Loucy (cell line): ENCODE measurements around the gene SSC4D.
"Not testable (repeated sequence)": the region's sequence is repeated elsewhere in the genome, so short reads cannot be mapped to it uniquely, and the experiment has no call there.

Experiments
- H2AFZ ChIP-seq: fragments of 200-600 bp; sonication (generic); 2 replicates; pipeline ENCODE4 v1.6.0; 2016; ENCODE audit warnings: antibody characterized with exemption, mild to moderate bottlenecking, low read length, moderate library complexity
- H3F3A ChIP-seq: fragments of 200-600 bp; 2 replicates; pipeline ENCODE4 v1.6.0; 2016; ENCODE audit warnings: antibody characterized with exemption, low read depth, mild to moderate bottlenecking
- H3K27me3 ChIP-seq: fragments of 200-600 bp; sonication (generic); 2 replicates; pipeline ENCODE4 v1.6.1; 2014; ENCODE audit warnings: low read length, mild to moderate bottlenecking; ENCODE audit not compliant: insufficient read depth, poor library complexity, severe bottlenecking
- H3K36me3 ChIP-seq: fragments of 200-600 bp; sonication (generic); 2 replicates; pipeline ENCODE4 v1.6.1; 2016; ENCODE audit warnings: low read length; ENCODE audit not compliant: insufficient read depth
- H3K4me1 ChIP-seq: fragments of 200-600 bp; sonication (generic); 2 replicates; pipeline ENCODE4 v1.5.1; 2014; ENCODE audit warnings: low read length, mild to moderate bottlenecking; ENCODE audit not compliant: insufficient read depth, poor library complexity, severe bottlenecking
- H3K4me2 ChIP-seq: fragments of 200-600 bp; sonication (generic); 2 replicates; pipeline ENCODE4 v1.6.0; 2014; ENCODE audit warnings: antibody characterized with exemption, low read length, low read depth, mild to moderate bottlenecking; ENCODE audit not compliant: poor library complexity, severe bottlenecking
- H3K4me3 ChIP-seq: fragments of 200-600 bp; sonication (generic); 2 replicates; pipeline ENCODE4 v1.5.1; 2014; ENCODE audit warnings: low read length, mild to moderate bottlenecking, mixed read lengths; ENCODE audit not compliant: poor library complexity, severe bottlenecking
- H3K79me2 ChIP-seq: fragments of 200-600 bp; sonication (generic); 2 replicates; pipeline ENCODE4 v1.6.1; 2014; ENCODE audit warnings: low read length; ENCODE audit not compliant: insufficient read depth
- H3K9ac ChIP-seq: fragments of 200-600 bp; sonication (generic); 2 replicates; pipeline ENCODE4 v1.6.0; 2014; ENCODE audit warnings: mild to moderate bottlenecking, low read depth, low read length, moderate library complexity; ENCODE audit not compliant: poor library complexity, severe bottlenecking
- H3K9me2 ChIP-seq: fragments of 200-600 bp; sonication (generic); replicated peaks from 2 replicates; pipeline ENCODE4 v1.6.1; 2016; ENCODE audit warnings: low read depth, low read length, mixed read lengths
- H3K9me3 ChIP-seq: fragments of 200-600 bp; sonication (generic); 2 replicates; pipeline ENCODE4 v1.6.1; 2014; ENCODE audit warnings: mild to moderate bottlenecking, antibody characterized with exemption, low read length, low read depth; ENCODE audit not compliant: insufficient read depth
- H4K20me1 ChIP-seq: fragments of 200-600 bp; sonication (generic); 2 replicates; pipeline ENCODE4 v1.6.0; 2014; ENCODE audit warnings: antibody characterized with exemption, low read length, mild to moderate bottlenecking; ENCODE audit not compliant: insufficient read depth, poor library complexity, severe bottlenecking
- EZH2phosphoT487 ChIP-seq: fragments of 200-600 bp; IDR thresholded peaks from 2 replicates; pipeline ENCODE4 v1.6.1; 2018; ENCODE audit warnings: antibody characterized with exemption, mild to moderate bottlenecking, moderate library complexity, borderline replicate concordance
- TF ChIP-seq, protein P1 (sequence below): fragments of 200-600 bp; sonication (generic); conservative IDR thresholded peaks from 2 replicates; pipeline ENCODE4 v1.5.1; 2014; ENCODE audit warnings: mild to moderate bottlenecking, antibody characterized with exemption, low read length

The SSC4D gene

DNA sequence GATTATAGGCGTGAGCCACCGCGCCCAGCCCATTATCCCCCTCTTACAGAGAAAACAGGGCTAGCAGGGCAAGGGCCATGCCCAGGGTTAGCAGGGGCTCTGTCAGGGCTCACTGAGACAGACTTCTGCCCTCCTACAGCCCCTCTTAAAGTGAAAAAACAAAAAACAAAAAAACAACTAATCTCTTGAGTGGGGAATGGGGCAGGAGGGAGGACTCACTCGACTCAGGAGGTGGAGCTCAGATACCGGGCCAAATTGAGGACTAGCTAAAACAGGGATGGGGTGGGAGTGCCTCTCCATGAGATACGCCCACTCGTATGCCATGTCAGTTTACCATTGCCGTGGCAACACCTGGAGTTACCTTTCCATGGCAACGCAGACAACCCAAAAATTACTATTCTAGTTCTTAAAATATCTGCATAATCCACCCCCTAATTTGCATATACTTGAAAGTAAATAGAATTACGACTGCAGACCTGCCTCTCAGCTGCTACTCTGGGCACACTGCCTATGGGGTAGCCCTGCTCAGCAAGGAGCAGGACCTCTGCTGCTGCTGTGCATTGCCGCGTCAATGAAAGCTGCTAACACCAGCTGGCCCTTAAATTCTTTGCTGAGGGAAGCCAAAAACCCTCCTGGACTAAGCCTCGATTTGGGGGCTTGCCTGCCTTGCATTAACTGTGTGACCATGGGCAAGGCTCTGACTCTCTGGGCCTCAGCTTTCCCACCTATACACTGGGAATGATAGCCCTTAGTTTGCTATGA is 13.4 kb downstream of the SSC4D start:
- Histone ChIP-seq H3K9me2 (no peaks in the 10 kb centered on the region), H3K79me2 (no peaks in the 10 kb centered on the region), H3K4me2 (no peak overlapping the region), H2AFZ (no peak overlapping the region), H3K36me3 (no peaks in the 10 kb centered on the region), H3K9ac (no peak overlapping the region), H3K27me3 (no peaks in the 10 kb centered on the region), H3K4me1 (peaks cover 9% of the 10 kb centered on the region), H4K20me1 (no peaks in the 10 kb centered on the region), H3F3A (no peaks in the 10 kb centered on the region), H3K9me3 (no peaks in the 10 kb centered on the region), H3K4me3 (no peak overlapping the region)
- TF ChIP-seq, protein P1, sequence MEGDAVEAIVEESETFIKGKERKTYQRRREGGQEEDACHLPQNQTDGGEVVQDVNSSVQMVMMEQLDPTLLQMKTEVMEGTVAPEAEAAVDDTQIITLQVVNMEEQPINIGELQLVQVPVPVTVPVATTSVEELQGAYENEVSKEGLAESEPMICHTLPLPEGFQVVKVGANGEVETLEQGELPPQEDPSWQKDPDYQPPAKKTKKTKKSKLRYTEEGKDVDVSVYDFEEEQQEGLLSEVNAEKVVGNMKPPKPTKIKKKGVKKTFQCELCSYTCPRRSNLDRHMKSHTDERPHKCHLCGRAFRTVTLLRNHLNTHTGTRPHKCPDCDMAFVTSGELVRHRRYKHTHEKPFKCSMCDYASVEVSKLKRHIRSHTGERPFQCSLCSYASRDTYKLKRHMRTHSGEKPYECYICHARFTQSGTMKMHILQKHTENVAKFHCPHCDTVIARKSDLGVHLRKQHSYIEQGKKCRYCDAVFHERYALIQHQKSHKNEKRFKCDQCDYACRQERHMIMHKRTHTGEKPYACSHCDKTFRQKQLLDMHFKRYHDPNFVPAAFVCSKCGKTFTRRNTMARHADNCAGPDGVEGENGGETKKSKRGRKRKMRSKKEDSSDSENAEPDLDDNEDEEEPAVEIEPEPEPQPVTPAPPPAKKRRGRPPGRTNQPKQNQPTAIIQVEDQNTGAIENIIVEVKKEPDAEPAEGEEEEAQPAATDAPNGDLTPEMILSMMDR, result no peak
- TF ChIP-seq EZH2phosphoT487, result no peak

GRCh38 chr7:76395605-76395964 is 13.9 kb downstream of the SSC4D start:
- H2AFZ ChIP-seq, H3K4me3 ChIP-seq, H3K79me2 ChIP-seq, H3K27me3 ChIP-seq, H3K4me2 ChIP-seq, H3K9me2 ChIP-seq, H3K4me1 ChIP-seq, H3K9ac ChIP-seq, H4K20me1 ChIP-seq, H3F3A ChIP-seq, H3K36me3 ChIP-seq, H3K9me3 ChIP-seq: not testable (repeated sequence)

DNA sequence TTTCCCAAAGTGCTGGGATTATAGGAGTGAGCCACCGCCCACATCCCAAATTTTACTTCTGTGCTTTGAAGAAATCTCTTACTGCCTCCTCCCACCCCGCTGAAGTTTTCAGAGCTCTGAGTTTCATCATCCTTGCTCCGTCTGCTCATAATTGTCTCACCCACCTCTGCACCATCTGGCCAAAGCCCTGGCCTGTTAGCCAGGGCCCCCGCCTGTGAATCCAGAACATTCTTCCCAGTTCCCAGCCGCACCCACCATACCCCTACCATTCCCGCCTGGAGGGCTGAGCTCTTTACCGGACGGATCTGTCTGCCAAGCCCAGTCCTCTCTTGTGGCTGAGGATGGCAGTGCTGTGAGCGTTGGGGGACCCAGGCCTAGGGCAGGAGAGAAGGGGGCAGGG is 14.5 kb downstream of the SSC4D start:
- Histone ChIP-seq H2AFZ (no peak overlapping the region), H3K9me2 (no peaks in the 10 kb centered on the region), H3K27me3 (no peaks in the 10 kb centered on the region), H3K9ac (no peak overlapping the region), H3K9me3 (no peaks in the 10 kb centered on the region), H3K4me2 (no peak overlapping the region), H3F3A (no peaks in the 10 kb centered on the region), H4K20me1 (no peaks in the 10 kb centered on the region), H3K4me3 (no peak overlapping the region), H3K36me3 (no peaks in the 10 kb centered on the region), H3K4me1 (peaks cover 9% of the 10 kb centered on the region), H3K79me2 (no peaks in the 10 kb centered on the region)
- no peak for TF ChIP-seq EZH2phosphoT487
- TF ChIP-seq, protein P1, result no peak
